ENCODE data around the gene LRRC56.

- TF ChIP-seq EZH2 (IDR thresholded peaks at IDR 0.05; ENCODE audit: low read length, missing control alignments), result no peak
- TF ChIP-seq CTCF (conservative IDR thresholded peaks at IDR 0.05 in 1 of 2, IDR thresholded peaks at IDR 0.05 in 1 of 2; ENCODE audit: low read depth in 1 of 2, low read length in 2 of 2), result peak in 1 of 2 donors; percentile 7
Measured at GRCh38 chr11:506238-506994, 30.9 kb upstream of the LRRC56 start.

Data from fibroblast of lung (primary cell).